Peyer's patch (tissue), 4 donors: ENCODE measurements around the gene BARD1. TPM values are rescaled to one million over a fixed set of nuclear protein-coding genes. Genes with fewer than 3 reads are reported as not detected.
"Not testable (repeated sequence)": the region's sequence is repeated elsewhere in the genome, so short reads cannot be mapped to it uniquely, and the experiment has no call there.

Experiments
- DNase-seq, 3 donors: peaks; one replicate each; pipeline ENCODE4 v3.0.0-alpha.2; 2017 to 2019
- H3K27ac ChIP-seq, 4 donors: fragments of 200-600 bp; sonication (generic); one replicate each; pipeline ENCODE4 v1.5.1; 2016 to 2019
- H3K27me3 ChIP-seq, 2 donors: fragments of 200-600 bp; sonication (generic); one replicate each; pipeline ENCODE4 v1.5.1; 2019
- H3K36me3 ChIP-seq, 3 donors: fragments of 200-600 bp; sonication (generic); one replicate each; pipeline ENCODE4 v1.5.1; 2016 to 2019
- H3K4me1 ChIP-seq, 4 donors: fragments of 200-600 bp; sonication (generic); one replicate each; pipeline ENCODE4 v1.5.1; 2016 to 2019
- H3K4me3 ChIP-seq, 4 donors: fragments of 200-600 bp; sonication (generic); 1 replicate in 3 of 4; 2 replicates in 1 of 4; pipeline ENCODE4 v1.5.1; 2016 to 2019; ENCODE audit warnings: mild to moderate bottlenecking in 1 of 4
- H3K9me3 ChIP-seq, 4 donors: fragments of 200-600 bp; sonication (generic); one replicate each; pipeline ENCODE4 v1.5.1; 2016 to 2019; ENCODE audit warnings: mild to moderate bottlenecking in 1 of 4
- POLR2A ChIP-seq, 2 donors: fragments of 450-650 bp; IDR thresholded peaks; one replicate each; pipeline ENCODE4 v1.5.1; 2017; ENCODE audit warnings: antibody characterized with exemption in 2 of 2, mild to moderate bottlenecking in 2 of 2, moderate library complexity in 2 of 2
- total RNA-seq, 4 donors: library from RNA; depleted of rRNA; stranded (reverse); fragments of >200 nt; gene quantifications; one replicate each; pipeline ENCODE4 v1.1.0, GENCODE V29; 2016
- TF ChIP-seq, protein P1 (sequence below), 6 experiments: fragments of 450-650 bp in 4 of 6; fragments of 200-600 bp in 2 of 6; sonication (generic) in 1 of 6; IDR thresholded peaks; one replicate each; pipeline ENCODE4 v1.5.1; 2017 to 2019; ENCODE audit warnings: antibody characterized with exemption in 6 of 6, mild to moderate bottlenecking in 3 of 6, moderate library complexity in 1 of 6

The BARD1 gene
- total RNA-seq, 4 donors from 2014 or later = 5.8 to 45.4 (median 7.2) TPM

- DNase-seq = no peak
- H3K36me3 ChIP-seq = no peaks in the 10 kb centered on the region
- no peaks in the 10 kb centered on the region for H3K27me3 ChIP-seq
- no peaks in the 10 kb centered on the region for H3K4me1 ChIP-seq
- no peak overlapping the region for H3K4me3 ChIP-seq
- H3K27ac ChIP-seq = no peak overlapping the region
- TF ChIP-seq POLR2A (IDR thresholded peaks at IDR 0.05) = no peak
- TF ChIP-seq, protein P1, sequence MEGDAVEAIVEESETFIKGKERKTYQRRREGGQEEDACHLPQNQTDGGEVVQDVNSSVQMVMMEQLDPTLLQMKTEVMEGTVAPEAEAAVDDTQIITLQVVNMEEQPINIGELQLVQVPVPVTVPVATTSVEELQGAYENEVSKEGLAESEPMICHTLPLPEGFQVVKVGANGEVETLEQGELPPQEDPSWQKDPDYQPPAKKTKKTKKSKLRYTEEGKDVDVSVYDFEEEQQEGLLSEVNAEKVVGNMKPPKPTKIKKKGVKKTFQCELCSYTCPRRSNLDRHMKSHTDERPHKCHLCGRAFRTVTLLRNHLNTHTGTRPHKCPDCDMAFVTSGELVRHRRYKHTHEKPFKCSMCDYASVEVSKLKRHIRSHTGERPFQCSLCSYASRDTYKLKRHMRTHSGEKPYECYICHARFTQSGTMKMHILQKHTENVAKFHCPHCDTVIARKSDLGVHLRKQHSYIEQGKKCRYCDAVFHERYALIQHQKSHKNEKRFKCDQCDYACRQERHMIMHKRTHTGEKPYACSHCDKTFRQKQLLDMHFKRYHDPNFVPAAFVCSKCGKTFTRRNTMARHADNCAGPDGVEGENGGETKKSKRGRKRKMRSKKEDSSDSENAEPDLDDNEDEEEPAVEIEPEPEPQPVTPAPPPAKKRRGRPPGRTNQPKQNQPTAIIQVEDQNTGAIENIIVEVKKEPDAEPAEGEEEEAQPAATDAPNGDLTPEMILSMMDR (IDR thresholded peaks at IDR 0.05) = no peak
- no peaks in the 10 kb centered on the region for H3K9me3 ChIP-seq
Measured at GRCh38 chr2:214710729-214711128, 98.8 kb downstream of the BARD1 start.

- no peak overlapping the region for H3K4me3 ChIP-seq
- no peaks in the 10 kb centered on the region for H3K4me1 ChIP-seq
- H3K27me3 ChIP-seq = no peaks in the 10 kb centered on the region
- DNase-seq = no peak
- H3K36me3 ChIP-seq = no peaks in the 10 kb centered on the region
- H3K9me3 ChIP-seq = no peaks in the 10 kb centered on the region
- TF ChIP-seq, protein P1 (IDR thresholded peaks at IDR 0.05) = no peak
- TF ChIP-seq POLR2A (IDR thresholded peaks at IDR 0.05) = no peak
- H3K27ac ChIP-seq = no peak overlapping the region
Measured at GRCh38 chr2:214706986-214707385, 102.5 kb downstream of the BARD1 start.

DNA sequence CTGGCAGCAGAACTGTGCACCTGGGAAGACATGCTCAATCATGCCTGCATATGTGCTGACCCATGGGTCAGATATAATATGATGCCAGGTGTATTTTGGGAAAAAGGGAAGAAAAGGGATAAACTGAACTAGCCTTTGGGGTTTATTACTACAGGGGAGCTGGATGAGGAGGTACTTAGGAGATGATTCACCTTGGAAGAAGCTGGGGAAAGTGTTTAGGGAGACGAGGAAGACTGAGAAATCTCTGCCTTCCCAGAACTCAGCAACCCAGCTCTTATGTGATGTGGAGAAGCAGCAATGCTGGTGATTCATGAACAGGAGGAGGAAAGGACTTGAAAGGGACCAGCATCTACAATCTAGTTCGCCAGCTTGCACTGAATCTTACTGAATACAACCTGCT is 110.2 kb downstream of the BARD1 start:
- no peaks in the 10 kb centered on the region for H3K4me1 ChIP-seq
- no peaks in the 10 kb centered on the region for H3K27me3 ChIP-seq
- no peak overlapping the region for H3K27ac ChIP-seq
- no peak overlapping the region for H3K4me3 ChIP-seq
- DNase-seq = no peak
- peaks cover 0 to 5% (median 0%) of the 10 kb centered on the region in 4 donors for H3K9me3 ChIP-seq
- no peaks in the 10 kb centered on the region for H3K36me3 ChIP-seq
- TF ChIP-seq POLR2A (IDR thresholded peaks at IDR 0.05) = no peak
- TF ChIP-seq, protein P1 (IDR thresholded peaks at IDR 0.05) = no peak

DNA sequence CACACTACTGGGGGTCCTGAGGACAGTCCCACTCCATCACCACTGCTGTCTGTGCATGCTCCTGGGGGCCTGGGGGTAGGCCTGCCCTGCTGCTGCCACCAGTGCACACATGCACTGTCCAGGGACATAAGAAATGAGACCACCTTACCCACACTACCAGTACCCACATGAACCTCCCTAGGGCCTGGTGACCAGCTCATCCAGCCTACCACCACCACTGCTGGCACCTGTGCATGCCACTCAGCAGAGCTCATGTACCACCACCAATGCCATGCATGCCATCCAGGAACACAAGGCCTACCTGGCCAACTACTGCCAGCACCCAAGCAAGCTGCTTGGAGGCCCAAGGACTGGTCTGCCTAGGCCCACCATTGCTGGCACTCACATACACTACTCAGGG is 112.8 kb downstream of the BARD1 start:
- H3K4me3 ChIP-seq = no peak overlapping the region
- no peaks in the 10 kb centered on the region for H3K4me1 ChIP-seq
- H3K27ac ChIP-seq = no peak overlapping the region
- no peaks in the 10 kb centered on the region for H3K27me3 ChIP-seq
- peaks cover 0 to 5% (median 0%) of the 10 kb centered on the region in 4 donors for H3K9me3 ChIP-seq
- TF ChIP-seq, protein P1 (IDR thresholded peaks at IDR 0.05) = no peak
- TF ChIP-seq POLR2A (IDR thresholded peaks at IDR 0.05) = no peak
- DNase-seq = no peak
- H3K36me3 ChIP-seq = no peaks in the 10 kb centered on the region

GRCh38 chr2:214695789-214696188 is 113.7 kb downstream of the BARD1 start:
- DNase-seq = no peak
- H3K9me3 ChIP-seq = peaks cover 0 to under 1% (median 0%) of the 10 kb centered on the region in 4 donors
- H3K36me3 ChIP-seq = no peaks in the 10 kb centered on the region
- no peak overlapping the region for H3K4me3 ChIP-seq
- H3K4me1 ChIP-seq = no peaks in the 10 kb centered on the region
- H3K27me3 ChIP-seq = no peaks in the 10 kb centered on the region
- no peak for TF ChIP-seq POLR2A (IDR thresholded peaks at IDR 0.05)
- TF ChIP-seq, protein P1 (IDR thresholded peaks at IDR 0.05) = no peak
- H3K27ac ChIP-seq = no peak overlapping the region

- not testable (repeated sequence) for H3K4me3 ChIP-seq, H3K27me3 ChIP-seq, H3K36me3 ChIP-seq, H3K27ac ChIP-seq, H3K9me3 ChIP-seq, H3K4me1 ChIP-seq, DNase-seq
Measured at GRCh38 chr2:214683557-214683956, 125.9 kb downstream of the BARD1 start.
